ENCODE results near the gene SIPA1L3.

Gene SIPA1L3

GRCh38 chr19:37977992-37978391, 71.0 kb downstream of the SIPA1L3 start:
- DNase-seq (ENCODE audit: low read depth), result no peak

- no peak for DNase-seq (ENCODE audit: low read depth)
Observed at GRCh38 chr19:37979547-37980082, 72.6 kb downstream of the SIPA1L3 start.

- no peak for DNase-seq (ENCODE audit: low read depth)
Observed at GRCh38 chr19:37980419-37981170, 73.6 kb downstream of the SIPA1L3 start.

GRCh38 chr19:37981785-37982475, 74.9 kb downstream of the SIPA1L3 start:
- DNase-seq (ENCODE audit: low read depth), result no peak

GRCh38 chr19:37982655-37983054, 75.6 kb downstream of the SIPA1L3 start:
- DNase-seq (ENCODE audit: low read depth), result no peak

DNA sequence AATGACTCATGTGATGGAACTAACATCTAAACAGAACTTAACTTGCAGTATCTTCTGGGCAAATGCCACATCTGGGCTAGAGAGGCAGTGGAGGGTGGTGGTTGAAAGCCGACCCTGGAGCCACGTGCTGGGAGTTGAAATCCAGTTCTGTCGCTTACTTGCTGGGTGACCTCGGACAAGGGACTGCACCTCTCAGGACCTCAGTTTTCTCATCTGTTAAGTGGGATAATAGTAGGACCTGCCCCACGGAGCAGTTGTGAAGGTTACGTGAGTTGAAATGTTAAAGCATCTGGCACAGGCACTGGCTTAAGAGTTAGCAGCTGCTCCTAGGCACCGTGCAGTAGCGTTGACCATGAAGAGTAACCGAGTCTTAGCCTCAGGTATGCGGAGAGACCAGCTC, 76.1 kb downstream of the SIPA1L3 start:
- no peak for DNase-seq (ENCODE audit: low read depth)

DNA sequence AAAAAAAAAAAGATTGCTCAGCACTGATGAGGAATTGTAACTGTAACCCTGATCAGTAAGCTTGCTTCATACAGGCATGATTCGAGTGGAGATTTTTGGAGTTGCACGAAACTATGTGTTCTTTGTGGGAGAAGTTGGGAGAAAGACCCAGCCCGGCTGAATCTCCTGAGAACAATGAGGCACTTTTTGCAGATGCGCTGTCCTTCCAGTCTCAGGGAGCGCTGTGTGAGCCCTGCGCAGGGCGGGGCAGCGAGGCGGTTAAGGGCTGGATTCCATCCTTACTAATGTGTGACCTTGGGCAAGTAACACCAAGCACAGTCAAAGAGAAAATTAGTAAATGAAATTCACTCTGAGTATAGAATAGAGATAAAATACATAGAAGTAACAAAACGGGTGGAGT, 76.9 kb downstream of the SIPA1L3 start:
- no peak for DNase-seq (ENCODE audit: low read depth)

DNA sequence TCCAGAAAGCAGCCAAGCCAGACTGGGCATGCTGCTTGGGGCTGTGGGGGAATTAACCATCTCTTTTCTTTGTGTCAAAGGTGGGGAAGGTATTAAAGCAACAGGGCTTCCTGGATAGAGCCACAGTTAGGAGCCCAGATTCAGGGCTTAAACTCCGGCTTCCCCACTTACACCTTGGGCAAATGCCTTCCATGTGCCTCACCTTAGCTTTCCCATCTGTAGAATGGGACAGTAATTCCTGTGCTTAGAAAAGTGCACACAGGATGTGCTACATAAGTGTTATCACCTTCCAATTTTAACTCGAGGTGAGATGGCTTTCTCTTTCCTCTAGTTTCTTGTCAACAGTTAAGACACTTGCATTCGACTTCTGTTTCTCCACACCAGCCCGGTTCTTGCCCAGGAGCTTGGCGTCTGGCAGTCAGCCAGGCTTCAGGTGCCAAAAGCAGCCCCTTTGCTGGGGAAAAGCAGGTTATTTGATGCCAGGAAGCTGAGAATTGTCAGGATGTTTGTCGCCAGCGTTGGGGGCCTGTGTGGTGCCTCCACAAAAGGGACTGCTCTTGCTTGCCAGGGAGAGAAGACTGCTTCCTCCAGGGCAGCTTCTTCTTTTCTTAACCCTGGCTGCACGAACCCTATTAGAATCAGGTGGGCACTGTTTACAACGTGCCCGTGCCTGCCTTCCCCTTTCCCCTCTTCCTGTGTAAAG, 79.2 kb downstream of the SIPA1L3 start:
- DNase-seq (ENCODE audit: low read depth), result no peak

GRCh38 chr19:37987356-37988332, 80.6 kb downstream of the SIPA1L3 start:
- DNase-seq (ENCODE audit: low read depth), result no peak

GRCh38 chr19:37988758-37989635, 82.0 kb downstream of the SIPA1L3 start:
- DNase-seq (ENCODE audit: low read depth), result no peak

DNA sequence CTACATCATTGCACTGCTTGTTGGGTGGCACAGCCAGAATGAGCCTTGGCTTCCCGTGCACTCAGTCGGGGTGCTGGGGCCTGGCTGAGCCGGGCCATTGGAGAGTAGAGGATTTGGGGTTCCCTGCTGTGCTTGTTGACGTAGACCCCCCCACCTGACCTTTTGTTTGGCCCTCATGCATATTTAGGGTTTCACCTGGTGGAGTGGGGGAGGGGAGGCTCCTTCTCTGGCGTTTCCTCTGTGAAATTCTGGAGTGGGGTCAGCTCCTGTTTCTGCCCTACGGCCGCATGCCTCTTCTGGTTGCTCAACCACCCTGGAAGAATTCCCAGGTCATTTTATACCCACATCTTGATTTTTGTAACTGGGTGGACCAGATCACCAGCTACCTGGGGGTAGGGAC, 82.8 kb downstream of the SIPA1L3 start:
- DNase-seq (ENCODE audit: low read depth), result no peak

DNA sequence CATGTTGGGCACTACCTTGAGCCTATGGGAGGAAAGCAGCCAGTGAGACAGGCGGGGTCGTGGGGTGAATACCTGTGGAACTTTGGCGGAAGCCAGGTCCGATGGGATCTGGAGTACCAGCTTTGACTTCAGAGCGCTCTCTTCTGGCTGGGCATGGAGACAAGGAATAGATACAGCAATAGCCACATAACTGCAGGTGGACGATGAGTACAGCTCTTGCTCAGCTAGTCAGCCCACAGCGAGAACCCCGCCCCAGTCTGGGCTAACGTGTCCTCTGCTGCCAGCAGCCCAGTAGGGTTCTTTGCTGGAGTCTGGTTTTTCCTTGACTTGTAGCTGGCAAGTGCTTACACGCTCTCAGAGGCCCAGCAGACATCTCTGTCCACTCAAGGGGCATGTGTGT, 83.4 kb downstream of the SIPA1L3 start:
- no peak for DNase-seq (ENCODE audit: low read depth)

GRCh38 chr19:37991176-37991835, 84.3 kb downstream of the SIPA1L3 start:
- no peak for DNase-seq (ENCODE audit: low read depth)

GRCh38 chr19:37991841-37992248, 84.8 kb downstream of the SIPA1L3 start:
- DNase-seq (ENCODE audit: low read depth), result no peak

DNA sequence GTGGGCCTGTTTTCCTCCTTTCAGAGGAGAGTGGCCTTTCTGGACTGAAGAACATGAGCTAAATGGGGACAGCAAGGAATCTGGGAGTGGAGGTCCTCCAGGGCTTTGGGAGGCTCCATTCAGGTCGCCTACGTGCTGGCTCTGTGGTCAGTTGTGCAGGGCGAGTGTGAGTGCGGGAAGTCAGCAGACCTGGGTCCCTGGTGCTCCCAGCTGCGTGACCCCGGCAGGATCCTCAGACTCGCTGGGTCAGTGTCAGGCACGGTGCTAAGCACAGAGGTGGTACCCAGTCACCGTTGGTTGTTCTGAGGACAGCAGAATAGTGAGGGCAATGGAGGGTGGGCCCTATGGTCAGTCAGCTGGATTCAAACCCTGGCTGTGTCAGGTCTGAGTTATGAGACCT, 85.8 kb downstream of the SIPA1L3 start:
- DNase-seq (ENCODE audit: low read depth), result no peak

DNA sequence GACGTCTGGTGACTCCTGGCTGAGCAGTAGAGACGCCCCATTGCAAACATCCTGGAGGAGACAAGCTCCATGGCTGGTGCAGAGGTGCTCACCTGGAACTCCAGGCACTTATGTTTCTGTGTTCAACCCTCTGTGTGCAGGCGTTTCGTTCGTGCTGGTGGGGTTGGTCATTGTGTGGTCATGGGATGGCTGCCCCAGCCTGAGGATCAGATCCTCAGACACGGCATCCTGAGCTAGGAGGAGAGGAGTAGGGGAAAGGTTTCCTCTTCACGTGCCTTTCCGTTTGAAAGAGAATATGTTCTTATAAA, 87.8 kb downstream of the SIPA1L3 start:
- no peak for DNase-seq (ENCODE audit: low read depth)

- no peak for DNase-seq (ENCODE audit: low read depth)
Observed at GRCh38 chr19:37995346-37995745, 88.3 kb downstream of the SIPA1L3 start.

GRCh38 chr19:37997911-37998344, 90.9 kb downstream of the SIPA1L3 start:
- DNase-seq (ENCODE audit: low read depth), result no peak

DNA sequence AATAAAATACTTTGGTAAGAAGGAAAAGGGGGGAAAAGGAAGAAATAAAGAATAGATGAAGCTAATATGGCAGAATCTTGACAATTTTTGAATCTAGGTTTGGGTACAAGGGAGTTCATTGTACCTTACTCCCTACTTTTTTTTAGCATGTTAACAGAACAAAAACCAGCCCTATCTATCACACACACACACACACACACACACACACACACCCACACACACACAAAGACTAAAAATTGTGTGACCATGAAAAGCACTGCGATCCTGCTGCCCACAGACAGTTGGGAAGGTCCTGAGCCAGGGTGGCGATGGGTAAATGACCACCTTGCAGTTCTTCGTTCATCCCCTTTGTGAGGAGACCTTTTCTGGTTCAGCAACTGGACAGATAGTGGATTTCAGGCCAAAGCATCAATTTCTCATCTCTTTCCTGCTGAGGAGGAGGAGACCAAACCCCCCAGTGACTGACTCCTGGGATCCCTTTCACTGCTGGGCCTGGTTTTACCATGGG, 91.8 kb downstream of the SIPA1L3 start:
- no peak for DNase-seq (ENCODE audit: low read depth)
